Osteoblast (primary cell): ENCODE data around the gene ZFAND3. TPM values are rescaled to one million over a fixed set of nuclear protein-coding genes. Genes with fewer than 3 reads are reported as not detected.

ENCODE experiments used
- DNase-seq: peaks from one replicate; pipeline ENCODE4 v3.0.0; 2011; ENCODE audit warnings: low spot score, mixed read lengths; ENCODE audit not compliant: insufficient read length; ENCODE audit errors: missing footprints
- H2AFZ ChIP-seq: 2 replicates; pipeline ENCODE4 v1.6.0; 2011; ENCODE audit warnings: mild to moderate bottlenecking, low read length
- H3K27ac ChIP-seq: 2 replicates; pipeline ENCODE4 v1.5.1; 2011; ENCODE audit warnings: mild to moderate bottlenecking, low read depth, low read length, moderate library complexity
- H3K27me3 ChIP-seq: 2 replicates; pipeline ENCODE4 v1.6.0; 2012; ENCODE audit warnings: mild to moderate bottlenecking, control low read depth, inconsistent platforms, low read length, moderate library complexity; ENCODE audit not compliant: insufficient read depth
- H3K36me3 ChIP-seq: 2 replicates; pipeline ENCODE4 v1.5.1; 2011; ENCODE audit warnings: mild to moderate bottlenecking, low read length, control low read depth, moderate library complexity; ENCODE audit not compliant: insufficient read depth
- H3K4me1 ChIP-seq: 2 replicates; pipeline ENCODE4 v1.5.1; 2011; ENCODE audit warnings: mild to moderate bottlenecking, low read length, control low read depth, moderate library complexity; ENCODE audit not compliant: insufficient read depth
- H3K4me2 ChIP-seq: 2 replicates; pipeline ENCODE4 v1.6.0; 2011; ENCODE audit warnings: mild to moderate bottlenecking, low read length; ENCODE audit not compliant: insufficient read depth
- H3K4me3 ChIP-seq: fragments of 200-600 bp; sonication (generic); 3 replicates; pipeline ENCODE4 v1.5.1; 2012; ENCODE audit warnings: mild to moderate bottlenecking, low read length, inconsistent platforms; ENCODE audit not compliant: insufficient read depth
- H3K79me2 ChIP-seq: 2 replicates; pipeline ENCODE4 v1.6.0; 2012; ENCODE audit warnings: mild to moderate bottlenecking, low read length, control low read depth, inconsistent platforms; ENCODE audit not compliant: insufficient read depth
- H3K9me3 ChIP-seq: 2 replicates; pipeline ENCODE4 v1.5.1; 2011; ENCODE audit warnings: low read depth, low read length, control low read depth
- H4K20me1 ChIP-seq: 2 replicates; pipeline ENCODE4 v1.6.0; 2012; ENCODE audit warnings: mild to moderate bottlenecking, low read length, control low read depth; ENCODE audit not compliant: insufficient read depth
- CTCF ChIP-seq: IDR thresholded peaks from 2 replicates; pipeline ENCODE4 v1.5.1; 2011; ENCODE audit warnings: mild to moderate bottlenecking, low read depth, low read length, moderate library complexity; ENCODE audit errors: extremely low read depth
- total RNA-seq: library from RNA; depleted of rRNA; stranded (reverse); fragments of >200 nt; gene quantifications from 2 replicates; pipeline ENCODE4 v1.2.3, GENCODE V29; 2012

ZFAND3 gene
- total RNA-seq, 1 donor, result 27.1 TPM

GRCh38 chr6:38051819-38052434 lies 232.4 kb downstream of the ZFAND3 start:
- peaks cover 87% of the 10 kb centered on the region for H3K79me2 ChIP-seq
- DNase-seq, result no peak
- peaks cover 78% of the 10 kb centered on the region for H4K20me1 ChIP-seq
- H3K9me3 ChIP-seq, result no peaks in the 10 kb centered on the region
- no peak overlapping the region for H2AFZ ChIP-seq
- no peak overlapping the region for H3K27ac ChIP-seq
- H3K4me1 ChIP-seq, result peaks cover 12% of the 10 kb centered on the region
- no peaks in the 10 kb centered on the region for H3K36me3 ChIP-seq
- H3K4me3 ChIP-seq, result no peak overlapping the region
- H3K4me2 ChIP-seq, result no peak overlapping the region
- TF ChIP-seq CTCF, result no peak
- H3K27me3 ChIP-seq, result no peaks in the 10 kb centered on the region

GRCh38 chr6:38054527-38055202 lies 235.1 kb downstream of the ZFAND3 start:
- no peak overlapping the region for H3K4me2 ChIP-seq

GRCh38 chr6:38055203-38055589 lies 235.7 kb downstream of the ZFAND3 start:
- H4K20me1 ChIP-seq, result peaks cover 76% of the 10 kb centered on the region
- H2AFZ ChIP-seq, result no peak overlapping the region
- H3K4me3 ChIP-seq, result no peak overlapping the region
- H3K36me3 ChIP-seq, result no peaks in the 10 kb centered on the region
- H3K4me1 ChIP-seq, result peaks cover 15% of the 10 kb centered on the region
- DNase-seq, result no peak
- H3K27ac ChIP-seq, result no peak overlapping the region
- H3K9me3 ChIP-seq, result no peaks in the 10 kb centered on the region
- peaks cover 91% of the 10 kb centered on the region for H3K79me2 ChIP-seq
- no peaks in the 10 kb centered on the region for H3K27me3 ChIP-seq
- no peak overlapping the region for H3K4me2 ChIP-seq
- TF ChIP-seq CTCF, result no peak

More at GRCh38 chr6:38054527-38055202, 235.1 kb downstream of the ZFAND3 start:
- Histone ChIP-seq H3K9me3 (no peaks in the 10 kb centered on the region), H3K4me1 (peaks cover 16% of the 10 kb centered on the region), H4K20me1 (peaks cover 77% of the 10 kb centered on the region), H2AFZ (no peak overlapping the region), H3K27me3 (no peaks in the 10 kb centered on the region), H3K4me3 (no peak overlapping the region), H3K27ac (no peak overlapping the region), H3K36me3 (no peaks in the 10 kb centered on the region), H3K79me2 (peaks cover 87% of the 10 kb centered on the region)
- no peak for TF ChIP-seq CTCF
- DNase-seq, result no peak

GRCh38 chr6:38056361-38056760 lies 236.8 kb downstream of the ZFAND3 start:
- Histone ChIP-seq H3K36me3 (no peaks in the 10 kb centered on the region), H3K4me3 (no peak overlapping the region), H4K20me1 (peaks cover 71% of the 10 kb centered on the region), H3K9me3 (no peaks in the 10 kb centered on the region), H2AFZ (no peak overlapping the region), H3K4me2 (no peak overlapping the region), H3K4me1 (peaks cover 11% of the 10 kb centered on the region), H3K79me2 (peaks cover 87% of the 10 kb centered on the region), H3K27ac (no peak overlapping the region), H3K27me3 (no peaks in the 10 kb centered on the region)
- no peak for DNase-seq
- no peak for TF ChIP-seq CTCF
